HCT116 (cell line): ENCODE results near the gene GOT1. TPM values are rescaled to one million over a fixed set of nuclear protein-coding genes. Genes with fewer than 3 reads are reported as not detected.

Source experiments
- ATAC-seq: fragments of 200-7000 bp; cut with Tn5 transposase; 2 replicates; pipeline ENCODE4 v1.9.1; 2020; ENCODE audit warnings: mild to moderate bottlenecking, moderate library complexity
- BruUV-seq: library from RNA; stranded (reverse); fragments of 400-500 nt; replicated peaks from 2 replicates; lab custom pipeline; 2021; lab: Mats Ljungman, UMichigan
- CTCF ChIA-PET: fragments of 300-600 bp; sonication (Branson Sonifier 250); formaldehyde crosslinking; loops from one replicate; lab custom pipeline; 2021; ENCODE audit warnings: antibody characterized with exemption; lab: Charles Lee
- POLR2A ChIA-PET: fragments of 300-600, 350-600 bp; sonication (Branson Sonifier 250); formaldehyde crosslinking; loops from one replicate; lab custom pipeline; 2021; ENCODE audit warnings: antibody characterized with exemption; lab: Charles Lee
- RAD21 ChIA-PET, 2 experiments: fragments of 300-600 bp; sonication (Branson Sonifier 250); formaldehyde crosslinking; loops; one replicate each; lab custom pipeline; 2023; ENCODE audit warnings: low total read pairs in 2 of 2; ENCODE audit not compliant: uncharacterized antibody in 2 of 2, unreplicated experiment in 2 of 2, low non-redundant PET in 1 of 2; lab: Charles Lee
- DNase-seq: peaks from one replicate; pipeline ENCODE4 v3.0.0-alpha.2; 2010; ENCODE audit warnings: low read depth, low spot score
- H2AFZ ChIP-seq: fragments of 200-600 bp; shearing (Covaris generic), sonication (generic); 2 replicates; pipeline ENCODE4 v1.6.1; 2017; ENCODE audit warnings: low read depth, mixed run types, mixed read lengths, antibody characterized with exemption, low read length; ENCODE audit not compliant: poor library complexity, severe bottlenecking
- H3K27ac ChIP-seq: 2 replicates; pipeline ENCODE4 v1.5.1; 2012; ENCODE audit warnings: low read depth, low read length
- H3K27me3 ChIP-seq: fragments of 200-600 bp; sonication (generic); 2 replicates; pipeline ENCODE4 v1.6.1; 2016; ENCODE audit warnings: mixed run types, low read length, mixed read lengths; ENCODE audit not compliant: insufficient read depth
- H3K36me3 ChIP-seq, 2 experiments: fragments of 200-500 bp in 1 of 2; fragments of 200-600 bp in 1 of 2; sonication (Bioruptor generic) in 1 of 2; sonication (generic) in 1 of 2; 2 replicates each; pipeline versions ENCODE4 v1.5.1 to v1.6.1; 2014 to 2016; ENCODE audit warnings: low read length in 2 of 2, inconsistent platforms in 1 of 2, mixed read lengths in 1 of 2, mixed run types in 1 of 2; ENCODE audit not compliant: insufficient read depth in 2 of 2, control insufficient read depth in 1 of 2
- H3K4me1 ChIP-seq, 2 experiments: fragments of 200-600 bp in 1 of 2; sonication (generic) in 1 of 2; 2 replicates each; pipeline versions ENCODE4 v1.5.1 to v1.6.1; 2012 to 2017; ENCODE audit warnings: low read length in 2 of 2, inconsistent platforms in 1 of 2, mild to moderate bottlenecking in 1 of 2, mixed read lengths in 1 of 2, mixed run types in 1 of 2, moderate library complexity in 1 of 2; ENCODE audit not compliant: insufficient read depth in 2 of 2, control insufficient read depth in 1 of 2
- H3K4me2 ChIP-seq: fragments of 200-600 bp; sonication (generic); 2 replicates; pipeline ENCODE4 v1.6.1; 2017; ENCODE audit warnings: mixed run types, low read length, mixed read lengths
- H3K4me3 ChIP-seq, 2 experiments: fragments of 200-600 bp in 1 of 2; sonication (generic) in 1 of 2; replicated peaks in 1 of 2; 2 replicates each; pipeline ENCODE4 v1.5.1; 2011 to 2016; ENCODE audit warnings: low read length in 2 of 2, control low read depth in 1 of 2, low read depth in 1 of 2, mild to moderate bottlenecking in 1 of 2, mixed read lengths in 1 of 2, mixed run types in 1 of 2
- H3K79me2 ChIP-seq: fragments of 200-600 bp; sonication (generic); 2 replicates; pipeline ENCODE4 v1.6.1; 2017; ENCODE audit warnings: mild to moderate bottlenecking, mixed run types, low read length, moderate library complexity, mixed read lengths; ENCODE audit not compliant: insufficient read depth
- H3K9ac ChIP-seq: fragments of 200-600 bp; sonication (generic); 2 replicates; pipeline ENCODE4 v1.6.1; 2016; ENCODE audit warnings: low read length, mixed read lengths
- H3K9me2 ChIP-seq: fragments of 200-600 bp; sonication (generic), shearing (Covaris generic); 2 replicates; pipeline ENCODE4 v1.6.1; 2017; ENCODE audit warnings: mixed run types, mild to moderate bottlenecking, moderate library complexity; ENCODE audit not compliant: insufficient read depth
- H3K9me3 ChIP-seq, 2 experiments: fragments of 200-500 bp in 1 of 2; fragments of 200-600 bp in 1 of 2; sonication (Bioruptor generic) in 1 of 2; sonication (generic) in 1 of 2; 2 replicates each; pipeline ENCODE4 v1.6.1; 2014 to 2017; ENCODE audit warnings: low read length in 2 of 2, mixed read lengths in 2 of 2, inconsistent platforms in 1 of 2, low read depth in 1 of 2, mild to moderate bottlenecking in 1 of 2, mixed run types in 1 of 2, moderate library complexity in 1 of 2; ENCODE audit not compliant: control insufficient read depth in 1 of 2, insufficient read depth in 1 of 2
- H4K20me1 ChIP-seq: fragments of 200-600 bp; sonication (generic), shearing (Covaris generic); 2 replicates; pipeline ENCODE4 v1.6.1; 2017; ENCODE audit warnings: mixed run types, mild to moderate bottlenecking, moderate library complexity; ENCODE audit not compliant: insufficient read depth
- ATF3 ChIP-seq: IDR thresholded peaks from 2 replicates; pipeline ENCODE4 v1.6.1; 2012
- CBX3 ChIP-seq: IDR thresholded peaks from 2 replicates; pipeline ENCODE4 v1.6.1; 2012; ENCODE audit warnings: low read depth
- CEBPB ChIP-seq: IDR thresholded peaks from 2 replicates; pipeline ENCODE4 v1.6.1; 2012; ENCODE audit warnings: low read depth
- ELF1 ChIP-seq: IDR thresholded peaks from 2 replicates; pipeline ENCODE4 v1.6.1; 2012; ENCODE audit warnings: low read depth, borderline replicate concordance
- EZH2 ChIP-seq: fragments of 200-600 bp; sonication (generic); IDR thresholded peaks from 2 replicates; pipeline ENCODE4 v1.6.1; 2017; ENCODE audit warnings: antibody characterized with exemption, mixed run types
- FOSL1 ChIP-seq: IDR thresholded peaks from 2 replicates; pipeline ENCODE4 v1.6.1; 2012; ENCODE audit warnings: low read depth
- JUND ChIP-seq: IDR thresholded peaks from 2 replicates; pipeline ENCODE4 v1.6.1; 2012
- MAX ChIP-seq: IDR thresholded peaks from 2 replicates; pipeline ENCODE4 v1.6.1; 2012
- POLR2A ChIP-seq: IDR thresholded peaks from 2 replicates; pipeline ENCODE4 v1.7.0; 2011; ENCODE audit warnings: borderline replicate concordance; ENCODE audit not compliant: insufficient read depth, insufficient read length; ENCODE audit errors: extremely low read depth
- POLR2AphosphoS5 ChIP-seq: IDR thresholded peaks from 2 replicates; pipeline ENCODE4 v1.6.1; 2011; ENCODE audit warnings: mild to moderate bottlenecking, low read depth, low read length, moderate library complexity
- RAD21 ChIP-seq: IDR thresholded peaks from 2 replicates; pipeline ENCODE4 v1.6.1; 2012; ENCODE audit warnings: low read depth, mild to moderate bottlenecking
- SIN3A ChIP-seq: IDR thresholded peaks from 2 replicates; pipeline ENCODE4 v1.6.1; 2012; ENCODE audit warnings: low read depth
- SP1 ChIP-seq: IDR thresholded peaks from 2 replicates; pipeline ENCODE4 v1.6.1; 2012; ENCODE audit warnings: low read depth
- SRF ChIP-seq: IDR thresholded peaks from 2 replicates; pipeline ENCODE4 v1.6.1; 2012; ENCODE audit warnings: low read depth
- YY1 ChIP-seq: IDR thresholded peaks from 2 replicates; pipeline ENCODE4 v1.6.1; 2011; ENCODE audit warnings: low read length, low read depth, moderate library complexity, mild to moderate bottlenecking; ENCODE audit not compliant: insufficient replicate concordance; ENCODE audit errors: extremely low read depth
- intact Hi-C: fragments of 100-400 bp; cut with micrococcal nuclease; formaldehyde crosslinking; loops from 2 replicates; pipeline ENCODE4 v1.10.0; 2022
- total RNA-seq: library from RNA; stranded (reverse); gene quantifications from one replicate; pipeline ENCODE4 v1.2.1, GENCODE V29; 2021; ENCODE audit not compliant: unreplicated experiment

Gene GOT1
- total RNA-seq, 1 experiment from 2014 or later, result 135 TPM

GRCh38 chr10:99399664-99400063, 30.8 kb downstream of the GOT1 start:
- POLR2A ChIA-PET, result no interaction called here
- RAD21 ChIA-PET, result no interaction called here
- CTCF ChIA-PET, result no interaction called here
- no peaks in the 10 kb centered on the region for H3K9me3 ChIP-seq
- intact Hi-C loops, result no loop called here
- H3K79me2 ChIP-seq, result no peaks in the 10 kb centered on the region
- H4K20me1 ChIP-seq, result no peaks in the 10 kb centered on the region
- H2AFZ ChIP-seq, result no peak overlapping the region
- no peak overlapping the region for H3K4me3 ChIP-seq
- DNase-seq (no peak), ATAC-seq (no peak)
- peaks cover 37 to 48% of the 10 kb centered on the region in 2 experiments for H3K36me3 ChIP-seq
- no peak overlapping the region for H3K27ac ChIP-seq
- no TSS peak for BruUV-seq
- no peak overlapping the region for H3K9ac ChIP-seq
- TF ChIP-seq JUND, result no peak
- TF ChIP-seq POLR2AphosphoS5, result no peak
- TF ChIP-seq FOSL1, result no peak
- no peak for TF ChIP-seq RAD21
- no peak for TF ChIP-seq ELF1
- TF ChIP-seq CBX3, result no peak
- no peak for TF ChIP-seq SP1
- no peak for TF ChIP-seq YY1
- TF ChIP-seq CEBPB, result no peak
- TF ChIP-seq ATF3, result no peak
- TF ChIP-seq SIN3A, result no peak
- TF ChIP-seq POLR2A, result no peak
- no peak for TF ChIP-seq MAX
- TF ChIP-seq EZH2, result no peak
- no peak for TF ChIP-seq SRF
- TF ChIP-seq, all 23 proteins: peak for 0
- Histone ChIP-seq H3K4me1 (peaks cover 15 to 17% of the 10 kb centered on the region in 2 experiments; a peak in 3 of 4 replicates), H3K27me3 (no peaks in the 10 kb centered on the region), H3K4me2 (no peak overlapping the region), H3K9me2 (no peaks in the 10 kb centered on the region)
